GM23338 (cell line): ENCODE results near the gene MAPKAPK2.

ENCODE experiments used
- CREB1 ChIP-seq: fragments of 250-450 bp; sonication (Bioruptor Pico); IDR thresholded peaks from 2 replicates; pipeline ENCODE4 v1.5.0; 2020; ENCODE audit warnings: low read depth, mild to moderate bottlenecking, moderate library complexity
- CTCF ChIP-seq, 2 experiments: fragments of 200-600 bp in 1 of 2; sonication (generic) in 1 of 2; conservative IDR thresholded peaks; 2 replicates each; pipeline versions ENCODE4 v1.5.1 to v1.6.1; 2016 to 2017; ENCODE audit warnings: antibody characterized with exemption in 2 of 2, low read depth in 2 of 2, mild to moderate bottlenecking in 2 of 2, moderate library complexity in 1 of 2
- EZH2 ChIP-seq: fragments of 200-600 bp; sonication (generic); IDR thresholded peaks from one replicate; pipeline ENCODE4 v1.8.0; 2017; ENCODE audit warnings: antibody characterized with exemption, mild to moderate bottlenecking, low read depth; ENCODE audit not compliant: unreplicated experiment
- EZH2phosphoT487 ChIP-seq: fragments of 200-600 bp; sonication (generic); IDR thresholded peaks from one replicate; pipeline ENCODE4 v1.8.1; 2018; ENCODE audit warnings: antibody characterized with exemption; ENCODE audit not compliant: unreplicated experiment
- NANOG ChIP-seq: IDR thresholded peaks from 2 replicates; pipeline ENCODE4 v1.6.1; 2016; ENCODE audit warnings: antibody characterized with exemption, borderline replicate concordance
- POLR2AphosphoS5 ChIP-seq: IDR thresholded peaks from 2 replicates; pipeline ENCODE4 v1.6.1; 2016; ENCODE audit warnings: antibody characterized with exemption, low read depth
- REST ChIP-seq: IDR thresholded peaks from one replicate; pipeline ENCODE4 v1.6.1; 2018; ENCODE audit warnings: antibody characterized with exemption; ENCODE audit not compliant: unreplicated experiment
- STAT1 ChIP-seq: IDR thresholded peaks from one replicate; pipeline ENCODE4 v1.6.1; 2016; ENCODE audit warnings: antibody characterized with exemption; ENCODE audit not compliant: unreplicated experiment

GRCh38 chr1:206732508-206732907 is 47.8 kb downstream of the MAPKAPK2 start:
- TF ChIP-seq EZH2phosphoT487 (no peak), CTCF (conservative IDR thresholded peaks at IDR 0.05; ENCODE audit: low read depth in 2 of 2) (no peak), REST (no peak), CREB1 (CRISPR knock-in tag) (no peak), NANOG (no peak), EZH2 (no peak), POLR2AphosphoS5 (no peak), STAT1 (no peak)
